Ascending aorta (tissue), 2 donors: ENCODE data around the gene CACNA1B. TPM values are rescaled to one million over a fixed set of nuclear protein-coding genes. Genes with fewer than 3 reads are reported as not detected.

Experiments
- DNase-seq, 2 donors: peaks; one replicate each; pipeline ENCODE4 v3.0.0-alpha.2; 2019; ENCODE audit warnings: low spot score in 2 of 2
- H3K27ac ChIP-seq, 2 donors: fragments of 200-600 bp; sonication (generic); one replicate each; pipeline ENCODE4 v1.5.1; 2016 to 2017; ENCODE audit warnings: mild to moderate bottlenecking in 1 of 2
- H3K27me3 ChIP-seq: fragments of 200-600 bp; sonication (generic); one replicate; pipeline ENCODE4 v1.5.1; 2017
- H3K36me3 ChIP-seq, 2 donors: fragments of 200-600 bp; sonication (generic); one replicate each; pipeline ENCODE4 v1.5.1; 2016
- H3K4me1 ChIP-seq, 2 donors: fragments of 200-600 bp; sonication (generic); one replicate each; pipeline ENCODE4 v1.5.1; 2016 to 2017; ENCODE audit warnings: mild to moderate bottlenecking in 1 of 2
- H3K4me3 ChIP-seq, 2 donors: fragments of 200-600 bp; sonication (generic); one replicate each; pipeline ENCODE4 v1.5.1; 2016 to 2017; ENCODE audit warnings: mild to moderate bottlenecking in 1 of 2
- H3K9me3 ChIP-seq, 2 donors: fragments of 200-600 bp; sonication (generic); one replicate each; pipeline ENCODE4 v1.5.1; 2016
- intact Hi-C: fragments of 100-400 bp; cut with DNase I; formaldehyde crosslinking; loops from one replicate; pipeline ENCODE4 v1.15.1; 2023
- total RNA-seq: library from RNA; depleted of rRNA; stranded (reverse); fragments of >200 nt; gene quantifications from one replicate; pipeline ENCODE4 v1.1.0, GENCODE V29; 2016
- TF ChIP-seq, protein P1 (sequence below), 3 experiments: fragments of 200-600 bp in 2 of 3; fragments of 450-650 bp in 1 of 3; sonication (generic) in 2 of 3; IDR thresholded peaks; one replicate each; pipeline ENCODE4 v1.5.1; 2016 to 2019; ENCODE audit warnings: antibody characterized with exemption in 3 of 3, mild to moderate bottlenecking in 1 of 3, moderate library complexity in 1 of 3

CACNA1B gene
- total RNA-seq, 1 donor from 2014 or later: not detected

- DNase-seq: no peak
- H3K4me1 ChIP-seq: no peaks in the 10 kb centered on the region
- intact Hi-C loops: no loop called here
- no peaks in the 10 kb centered on the region for H3K9me3 ChIP-seq
- TF ChIP-seq, protein P1, sequence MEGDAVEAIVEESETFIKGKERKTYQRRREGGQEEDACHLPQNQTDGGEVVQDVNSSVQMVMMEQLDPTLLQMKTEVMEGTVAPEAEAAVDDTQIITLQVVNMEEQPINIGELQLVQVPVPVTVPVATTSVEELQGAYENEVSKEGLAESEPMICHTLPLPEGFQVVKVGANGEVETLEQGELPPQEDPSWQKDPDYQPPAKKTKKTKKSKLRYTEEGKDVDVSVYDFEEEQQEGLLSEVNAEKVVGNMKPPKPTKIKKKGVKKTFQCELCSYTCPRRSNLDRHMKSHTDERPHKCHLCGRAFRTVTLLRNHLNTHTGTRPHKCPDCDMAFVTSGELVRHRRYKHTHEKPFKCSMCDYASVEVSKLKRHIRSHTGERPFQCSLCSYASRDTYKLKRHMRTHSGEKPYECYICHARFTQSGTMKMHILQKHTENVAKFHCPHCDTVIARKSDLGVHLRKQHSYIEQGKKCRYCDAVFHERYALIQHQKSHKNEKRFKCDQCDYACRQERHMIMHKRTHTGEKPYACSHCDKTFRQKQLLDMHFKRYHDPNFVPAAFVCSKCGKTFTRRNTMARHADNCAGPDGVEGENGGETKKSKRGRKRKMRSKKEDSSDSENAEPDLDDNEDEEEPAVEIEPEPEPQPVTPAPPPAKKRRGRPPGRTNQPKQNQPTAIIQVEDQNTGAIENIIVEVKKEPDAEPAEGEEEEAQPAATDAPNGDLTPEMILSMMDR (IDR thresholded peaks at IDR 0.05): no peak
- H3K27ac ChIP-seq: no peak overlapping the region
- H3K4me3 ChIP-seq: no peak overlapping the region
- no peaks in the 10 kb centered on the region for H3K36me3 ChIP-seq
- no peaks in the 10 kb centered on the region for H3K27me3 ChIP-seq
Observed at GRCh38 chr9:138094028-138094427, 216.4 kb downstream of the CACNA1B start.

DNA sequence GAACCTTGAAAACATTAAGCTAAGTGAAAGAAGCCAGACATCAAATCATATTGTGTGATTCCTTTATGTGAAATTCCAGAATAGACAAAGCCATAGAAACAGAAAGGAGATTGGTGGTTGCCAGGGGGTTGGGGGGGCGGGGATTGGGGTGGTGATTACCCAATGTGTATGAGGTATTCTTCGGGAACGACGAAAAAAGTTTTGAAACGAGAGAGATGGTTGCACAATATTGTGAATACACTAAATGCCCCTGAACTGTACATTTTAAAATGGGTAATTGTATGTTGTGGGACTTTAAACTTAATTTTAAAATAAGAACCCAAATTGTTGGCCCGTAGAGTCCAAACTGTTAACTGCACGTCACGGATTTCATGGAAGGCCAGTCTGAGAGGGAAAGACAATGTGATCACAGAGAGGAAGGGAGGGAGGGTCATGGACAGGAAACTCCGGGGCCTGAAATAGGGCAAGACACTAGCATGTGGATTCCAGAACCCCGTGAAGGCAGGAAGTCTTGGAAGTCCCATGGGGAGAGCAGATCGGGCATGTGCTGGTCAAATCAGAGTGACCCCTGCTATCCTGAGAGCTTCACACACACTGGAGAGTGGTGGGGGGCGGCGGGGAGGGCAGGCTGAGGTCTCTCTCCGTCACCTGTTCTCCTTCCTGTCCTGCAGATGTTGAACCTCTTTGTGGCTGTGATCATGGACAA lies 218.4 kb downstream of the CACNA1B start:
- no peak overlapping the region for H3K4me3 ChIP-seq
- H3K9me3 ChIP-seq: no peaks in the 10 kb centered on the region
- TF ChIP-seq, protein P1 (IDR thresholded peaks at IDR 0.05): no peak
- no peaks in the 10 kb centered on the region for H3K36me3 ChIP-seq
- no peaks in the 10 kb centered on the region for H3K27me3 ChIP-seq
- no peak for DNase-seq
- intact Hi-C loops: no loop called here
- H3K4me1 ChIP-seq: no peaks in the 10 kb centered on the region
- H3K27ac ChIP-seq: no peak overlapping the region

- Histone ChIP-seq H3K27me3 (no peaks in the 10 kb centered on the region), H3K4me1 (no peaks in the 10 kb centered on the region), H3K27ac (no peak overlapping the region), H3K4me3 (no peak overlapping the region), H3K36me3 (no peaks in the 10 kb centered on the region), H3K9me3 (no peaks in the 10 kb centered on the region)
- DNase-seq: no peak
- TF ChIP-seq, protein P1 (IDR thresholded peaks at IDR 0.05): no peak
- intact Hi-C loops: no loop called here
Observed at GRCh38 chr9:138096519-138096845, 218.9 kb downstream of the CACNA1B start.

DNA sequence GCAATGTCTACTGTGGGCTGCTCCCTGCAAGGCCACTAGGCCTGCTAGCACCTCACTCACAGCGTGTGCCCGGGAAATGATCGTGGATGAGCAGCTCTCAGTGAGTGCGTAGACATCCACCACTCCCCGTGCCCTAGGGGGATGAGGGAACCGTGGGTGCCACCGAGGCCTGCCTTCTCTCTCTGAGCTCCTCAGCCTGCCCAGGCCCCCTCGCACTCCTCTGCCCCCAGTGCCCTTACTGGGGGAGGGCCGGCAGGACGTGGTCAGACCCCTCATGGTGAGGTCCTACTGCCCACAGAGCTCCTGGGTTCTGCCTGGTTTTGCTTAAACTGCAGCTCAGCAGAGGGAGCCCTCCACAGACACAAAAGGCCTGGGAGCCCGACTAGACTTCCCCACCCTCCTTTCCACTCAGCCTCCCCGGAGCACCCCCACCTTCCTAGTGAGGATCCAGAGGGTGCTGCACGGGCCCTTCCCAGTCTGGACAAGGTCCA lies 220.0 kb downstream of the CACNA1B start:
- intact Hi-C loops: no loop called here
- no peak for DNase-seq
- Histone ChIP-seq H3K4me3 (no peak overlapping the region), H3K27me3 (no peaks in the 10 kb centered on the region), H3K36me3 (no peaks in the 10 kb centered on the region), H3K4me1 (no peaks in the 10 kb centered on the region), H3K27ac (no peak overlapping the region), H3K9me3 (no peaks in the 10 kb centered on the region)
- TF ChIP-seq, protein P1 (IDR thresholded peaks at IDR 0.05): no peak

- Histone ChIP-seq H3K9me3 (no peaks in the 10 kb centered on the region), H3K4me3 (no peak overlapping the region), H3K27me3 (no peaks in the 10 kb centered on the region), H3K4me1 (no peaks in the 10 kb centered on the region), H3K27ac (no peak overlapping the region), H3K36me3 (no peaks in the 10 kb centered on the region)
- TF ChIP-seq, protein P1 (IDR thresholded peaks at IDR 0.05): no peak
- no peak for DNase-seq
- intact Hi-C loops: no loop called here
Observed at GRCh38 chr9:138098116-138098907, 220.7 kb downstream of the CACNA1B start.
